Dedifferentiated amniotic fluid mesenchymal stem cell (primary cell): ENCODE measurements around the gene CKM.
"Not testable (repeated sequence)": the region's sequence is repeated elsewhere in the genome, so short reads cannot be mapped to it uniquely, and the experiment has no call there.

ENCODE experiments used
- DNase-seq: peaks from one replicate; pipeline ENCODE4 v3.0.0-alpha.2; 2016; ENCODE audit errors: extremely low spot score

The CKM gene

GRCh38 chr19:45320997-45321775, 1.5 kb downstream of the CKM start:
- no peak for DNase-seq

GRCh38 chr19:45315304-45315703, 7.4 kb downstream of the CKM start:
- DNase-seq: no peak

GRCh38 chr19:45314708-45315245, 7.9 kb downstream of the CKM start:
- DNase-seq: no peak

- not testable (repeated sequence) for DNase-seq
These were observed 10.4 kb downstream of the CKM start for GRCh38 chr19:45312285-45312684.

- no peak for DNase-seq
These were observed 11.1 kb downstream of the CKM start for GRCh38 chr19:45311621-45312020.

GRCh38 chr19:45309322-45309721, 13.4 kb downstream of the CKM start:
- DNase-seq: not testable (repeated sequence)

- DNase-seq: no peak
These were observed 15.3 kb downstream of the CKM start for GRCh38 chr19:45307361-45307760.

GRCh38 chr19:45306518-45307027, 16.1 kb downstream of the CKM start:
- no peak for DNase-seq

- DNase-seq: no peak
These were observed 16.6 kb downstream of the CKM start for GRCh38 chr19:45306040-45306439.

- no peak for DNase-seq
These were observed 17.3 kb downstream of the CKM start for GRCh38 chr19:45305421-45305820.

GRCh38 chr19:45305007-45305406, 17.7 kb downstream of the CKM start:
- no peak for DNase-seq

GRCh38 chr19:45304141-45304926, 18.3 kb downstream of the CKM start:
- DNase-seq: no peak

- no peak for DNase-seq
These were observed 19.2 kb downstream of the CKM start for GRCh38 chr19:45303269-45304060.

GRCh38 chr19:45302416-45302815, 20.3 kb downstream of the CKM start:
- no peak for DNase-seq

GRCh38 chr19:45299719-45300118, 23.0 kb downstream of the CKM start:
- DNase-seq: no peak

- DNase-seq: no peak
These were observed 24.4 kb downstream of the CKM start for GRCh38 chr19:45298264-45298663.

- DNase-seq: no peak
These were observed 25.0 kb downstream of the CKM start for GRCh38 chr19:45297674-45298073.

- no peak for DNase-seq
These were observed 26.3 kb downstream of the CKM start for GRCh38 chr19:45296355-45296754.

- no peak for DNase-seq
These were observed 26.8 kb downstream of the CKM start for GRCh38 chr19:45295873-45296272.

GRCh38 chr19:45294291-45295029, 28.2 kb downstream of the CKM start:
- no peak for DNase-seq

GRCh38 chr19:45293682-45294081, 29.0 kb downstream of the CKM start:
- DNase-seq: no peak
